SK-N-SH treated with all-trans-retinoic acid at 6 μM for 48 hours (cell line): Measurements from ENCODE around the gene LRRK1.

Experiments used
- ATAC-seq: fragments of 200-7000 bp; cut with Tn5 transposase; 3 replicates; pipeline ENCODE4 v1.9.1; 2020; ENCODE audit warnings: mild to moderate bottlenecking, moderate library complexity
- ARNTL ChIP-seq: fragments of 450-650 bp; formaldehyde crosslinking; IDR thresholded peaks from 2 replicates; pipeline ENCODE4 v1.5.0; 2020; ENCODE audit warnings: low read depth, mild to moderate bottlenecking, moderate library complexity, borderline replicate concordance
- BACH2 ChIP-seq: fragments of 250-450 bp; sonication (Bioruptor Pico); IDR thresholded peaks from 2 replicates; pipeline ENCODE4 v1.9.0; 2021; ENCODE audit warnings: mild to moderate bottlenecking, borderline replicate concordance
- CREB5 ChIP-seq: fragments of 250-450 bp; sonication (Bioruptor Pico); IDR thresholded peaks from 2 replicates; pipeline ENCODE4 v1.5.1; 2020; ENCODE audit warnings: low read depth, mild to moderate bottlenecking, moderate library complexity
- CSDC2 ChIP-seq: fragments of 250-450 bp; sonication (Bioruptor Pico); IDR thresholded peaks from 2 replicates; pipeline ENCODE4 v1.5.0; 2020; ENCODE audit warnings: mild to moderate bottlenecking, moderate library complexity
- CSRNP3 ChIP-seq: fragments of 250-450 bp; sonication (Bioruptor Pico); IDR thresholded peaks from 2 replicates; pipeline ENCODE4 v1.5.1; 2021; ENCODE audit warnings: mild to moderate bottlenecking, moderate library complexity
- ISL1 ChIP-seq: fragments of 250-450 bp; sonication (Bioruptor Pico); IDR thresholded peaks from 2 replicates; pipeline ENCODE4 v2.1.2; 2022; ENCODE audit warnings: mild to moderate bottlenecking, moderate library complexity
- OSR1 ChIP-seq: fragments of 250-450 bp; sonication (Bioruptor Pico); IDR thresholded peaks from 2 replicates; pipeline ENCODE4 v1.8.0; 2022; ENCODE audit warnings: moderate library complexity, mild to moderate bottlenecking, inconsistent platforms
- PATZ1 ChIP-seq: fragments of 250-450 bp; sonication (Bioruptor Pico); IDR thresholded peaks from 2 replicates; pipeline ENCODE4 v1.8.0; 2020; ENCODE audit warnings: mild to moderate bottlenecking, moderate library complexity, borderline replicate concordance
- POU6F1 ChIP-seq: fragments of 250-450 bp; sonication (Bioruptor Pico); IDR thresholded peaks from 2 replicates; pipeline ENCODE4 v1.8.0; 2021; ENCODE audit warnings: low read depth, mild to moderate bottlenecking, moderate library complexity, borderline replicate concordance
- PPARA ChIP-seq: fragments of 250-450 bp; sonication (Bioruptor Pico); IDR thresholded peaks from 2 replicates; pipeline ENCODE4 v1.5.0; 2020; ENCODE audit warnings: mild to moderate bottlenecking, borderline replicate concordance
- RARB ChIP-seq: fragments of 250-450 bp; sonication (Bioruptor Pico); IDR thresholded peaks from 2 replicates; pipeline ENCODE4 v1.8.0; 2021; ENCODE audit warnings: mild to moderate bottlenecking, moderate library complexity
- SNAI2 ChIP-seq: fragments of 250-450 bp; sonication (Bioruptor Pico); IDR thresholded peaks from 2 replicates; pipeline ENCODE4 v1.5.0; 2020; ENCODE audit warnings: mild to moderate bottlenecking, moderate library complexity
- TCF4 ChIP-seq: fragments of 250-450 bp; sonication (Bioruptor Pico); IDR thresholded peaks from 2 replicates; pipeline ENCODE4 v1.8.0; 2021; ENCODE audit warnings: mild to moderate bottlenecking, moderate library complexity, borderline replicate concordance
- TOX ChIP-seq: fragments of 250-450 bp; sonication (Bioruptor Pico); IDR thresholded peaks from 2 replicates; pipeline ENCODE4 v1.8.0; 2021; ENCODE audit warnings: mild to moderate bottlenecking, moderate library complexity, borderline replicate concordance
- TSHZ2 ChIP-seq: fragments of 250-450 bp; sonication (Bioruptor Pico); IDR thresholded peaks from 2 replicates; pipeline ENCODE4 v1.5.0; 2020; ENCODE audit warnings: mild to moderate bottlenecking, moderate library complexity
- ZC3H10 ChIP-seq: fragments of 250-450 bp; sonication (Bioruptor Pico); IDR thresholded peaks from 2 replicates; pipeline ENCODE4 v1.5.1; 2021; ENCODE audit warnings: mild to moderate bottlenecking, moderate library complexity
- ZFP3 ChIP-seq: fragments of 250-450 bp; sonication (Bioruptor Pico); IDR thresholded peaks from 2 replicates; pipeline ENCODE4 v1.5.0; 2020; ENCODE audit warnings: mild to moderate bottlenecking, moderate library complexity
- ZFP30 ChIP-seq: fragments of 450-650 bp; formaldehyde crosslinking; IDR thresholded peaks from 2 replicates; pipeline ENCODE4 v1.5.0; 2022; ENCODE audit warnings: mild to moderate bottlenecking, moderate library complexity
- ZNF8 ChIP-seq: fragments of 450-650 bp; formaldehyde crosslinking; IDR thresholded peaks from 2 replicates; pipeline ENCODE4 v1.5.0; 2020; ENCODE audit warnings: mild to moderate bottlenecking, moderate library complexity

LRRK1 gene

GRCh38 chr15:101062063-101062462, 142.9 kb downstream of the LRRK1 start:
- TF ChIP-seq ISL1 (CRISPR knock-in tag) (no peak), ZFP30 (no peak), SNAI2 (no peak), PATZ1 (CRISPR knock-in tag) (no peak)
- no peak for ATAC-seq

- TF ChIP-seq CSDC2, result no peak
- TF ChIP-seq OSR1 (CRISPR knock-in tag), result no peak
- TF ChIP-seq PATZ1 (CRISPR knock-in tag), result no peak
- TF ChIP-seq TSHZ2 (CRISPR knock-in tag), result no peak
- no peak for TF ChIP-seq RARB
- TF ChIP-seq SNAI2, result no peak
- no peak for TF ChIP-seq ZC3H10 (CRISPR knock-in tag)
- TF ChIP-seq BACH2, result no peak
- TF ChIP-seq, all 23 proteins: peak for 0
- no peak for ATAC-seq
Measured at GRCh38 chr15:101062471-101063171, 143.5 kb downstream of the LRRK1 start.

GRCh38 chr15:101063212-101063611, 144.1 kb downstream of the LRRK1 start:
- TF ChIP-seq TCF4 (CRISPR knock-in tag) (no peak), SNAI2 (no peak), PPARA (CRISPR knock-in tag) (no peak), ARNTL (CRISPR knock-in tag) (no peak), PATZ1 (CRISPR knock-in tag) (no peak), ZFP30 (no peak), BACH2 (no peak), CSRNP3 (CRISPR knock-in tag) (no peak), TOX (CRISPR knock-in tag) (no peak), ZC3H10 (CRISPR knock-in tag) (no peak), ZFP3 (no peak), TSHZ2 (CRISPR knock-in tag) (no peak), POU6F1 (CRISPR knock-in tag) (no peak), ZNF8 (CRISPR knock-in tag) (no peak), CREB5 (CRISPR knock-in tag) (no peak)
- TF ChIP-seq, all 23 proteins: peak for 0
- no peak for ATAC-seq
